ENCODE measurements around the gene MYBPC2.

The MYBPC2 gene

DNA sequence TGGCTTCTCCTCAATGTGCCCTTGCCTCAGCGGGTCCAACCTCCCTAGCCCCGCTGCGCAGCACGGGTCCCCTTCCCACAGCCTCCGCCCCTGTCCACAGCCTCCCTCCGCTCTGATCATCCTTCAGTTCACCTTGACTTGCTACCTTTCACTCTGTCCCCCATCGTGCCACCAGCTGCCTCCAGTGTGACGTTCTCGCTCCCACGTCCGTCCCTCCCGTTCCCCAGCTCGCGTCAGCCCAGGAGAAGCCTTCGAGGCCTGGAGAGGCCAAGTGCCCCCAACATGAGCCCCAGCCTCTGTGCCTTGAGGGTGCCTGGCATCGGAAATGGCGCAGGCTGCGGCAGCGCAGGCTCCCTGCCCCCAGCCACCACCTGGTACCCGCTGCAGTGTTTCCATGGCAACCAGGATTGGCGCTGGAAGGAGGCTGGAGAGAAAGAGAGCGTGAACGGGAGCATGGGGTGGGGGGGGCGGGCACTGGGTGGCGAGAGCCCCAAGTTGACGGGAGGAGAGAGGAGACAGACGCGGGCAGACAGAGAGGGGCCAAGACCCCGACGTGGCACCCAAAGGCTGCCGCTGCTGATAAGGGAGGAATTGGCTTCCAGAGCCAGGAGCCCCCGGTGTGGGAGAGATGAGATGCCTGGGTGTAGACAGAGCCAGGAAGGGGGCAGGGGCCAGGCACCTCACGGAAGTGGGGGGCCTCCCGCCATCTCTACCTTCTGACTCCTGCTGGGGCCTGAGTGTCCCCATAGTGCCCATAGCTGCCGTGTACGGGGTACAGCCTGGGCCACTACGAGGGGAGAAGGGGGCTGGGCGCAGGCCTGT is 81.9 kb downstream of the MYBPC2 start:
- no peak for FAIRE-seq
- TF ChIP-seq, protein P1, sequence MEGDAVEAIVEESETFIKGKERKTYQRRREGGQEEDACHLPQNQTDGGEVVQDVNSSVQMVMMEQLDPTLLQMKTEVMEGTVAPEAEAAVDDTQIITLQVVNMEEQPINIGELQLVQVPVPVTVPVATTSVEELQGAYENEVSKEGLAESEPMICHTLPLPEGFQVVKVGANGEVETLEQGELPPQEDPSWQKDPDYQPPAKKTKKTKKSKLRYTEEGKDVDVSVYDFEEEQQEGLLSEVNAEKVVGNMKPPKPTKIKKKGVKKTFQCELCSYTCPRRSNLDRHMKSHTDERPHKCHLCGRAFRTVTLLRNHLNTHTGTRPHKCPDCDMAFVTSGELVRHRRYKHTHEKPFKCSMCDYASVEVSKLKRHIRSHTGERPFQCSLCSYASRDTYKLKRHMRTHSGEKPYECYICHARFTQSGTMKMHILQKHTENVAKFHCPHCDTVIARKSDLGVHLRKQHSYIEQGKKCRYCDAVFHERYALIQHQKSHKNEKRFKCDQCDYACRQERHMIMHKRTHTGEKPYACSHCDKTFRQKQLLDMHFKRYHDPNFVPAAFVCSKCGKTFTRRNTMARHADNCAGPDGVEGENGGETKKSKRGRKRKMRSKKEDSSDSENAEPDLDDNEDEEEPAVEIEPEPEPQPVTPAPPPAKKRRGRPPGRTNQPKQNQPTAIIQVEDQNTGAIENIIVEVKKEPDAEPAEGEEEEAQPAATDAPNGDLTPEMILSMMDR (IDR thresholded peaks at IDR 0.05; ENCODE audit: insufficient read depth, missing control alignments) = no peak
- DNase-seq (ENCODE audit: insufficient read length, low spot score) = no peak

DNA sequence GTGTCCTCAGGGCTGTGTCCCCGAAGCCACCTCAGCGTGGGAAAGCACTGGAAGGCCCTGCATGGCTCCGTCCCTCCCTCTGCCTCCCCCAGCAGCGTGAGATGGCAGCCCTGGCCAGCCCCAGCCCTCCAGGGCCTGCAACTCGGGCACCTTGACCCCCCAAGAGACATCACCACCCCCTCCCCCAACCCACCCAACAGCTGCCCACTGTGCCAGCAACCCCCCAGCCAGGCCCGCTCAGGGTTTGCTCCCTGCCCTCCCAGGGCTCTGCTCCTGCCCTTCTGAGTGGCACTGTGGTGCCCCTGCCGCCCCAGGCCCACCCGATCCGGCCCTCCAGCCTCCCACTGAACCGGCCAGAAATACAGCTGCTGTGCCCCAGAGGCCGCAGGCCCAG is 82.5 kb downstream of the MYBPC2 start:
- TF ChIP-seq, protein P1 (IDR thresholded peaks at IDR 0.05; ENCODE audit: insufficient read depth, missing control alignments) = no peak
- FAIRE-seq (no peak), DNase-seq (ENCODE audit: insufficient read length, low spot score) (no peak)
